H9 (cell line): Measurements from ENCODE around the gene VEZF1. TPM values are rescaled to one million over a fixed set of nuclear protein-coding genes. Genes with fewer than 3 reads are reported as not detected.

Experiments
- DNase-seq: peaks from one replicate; pipeline ENCODE4 v3.0.0-alpha.2; 2017
- H2AFZ ChIP-seq: one replicate; pipeline ENCODE4 v1.6.1; 2013; ENCODE audit warnings: mild to moderate bottlenecking, low read length, control low read depth, moderate library complexity
- H2AK5ac ChIP-seq: 2 replicates; pipeline ENCODE4 v1.6.1; 2013; ENCODE audit warnings: low read length, control low read depth, mixed read lengths; ENCODE audit not compliant: insufficient read length
- H2BK120ac ChIP-seq: one replicate; pipeline ENCODE4 v1.6.1; 2013; ENCODE audit warnings: low read depth, mild to moderate bottlenecking, low read length, control low read depth, inconsistent platforms; ENCODE audit not compliant: poor library complexity, severe bottlenecking
- H2BK12ac ChIP-seq: 2 replicates; pipeline ENCODE4 v1.6.1; 2013; ENCODE audit warnings: low read length, control low read depth, mixed read lengths, low read depth; ENCODE audit not compliant: insufficient read length
- H2BK15ac ChIP-seq: 2 replicates; pipeline ENCODE4 v1.6.1; 2013; ENCODE audit warnings: low read depth, low read length, control low read depth
- H2BK20ac ChIP-seq: one replicate; pipeline ENCODE4 v1.6.1; 2013; ENCODE audit warnings: low read depth, mild to moderate bottlenecking, low read length, control low read depth, inconsistent platforms; ENCODE audit not compliant: poor library complexity, severe bottlenecking
- H2BK5ac ChIP-seq: 2 replicates; pipeline ENCODE4 v1.6.1; 2013; ENCODE audit warnings: low read length, control low read depth, mixed read lengths; ENCODE audit not compliant: insufficient read length
- H3K14ac ChIP-seq: 2 replicates; pipeline ENCODE4 v1.6.1; 2013; ENCODE audit warnings: low read length, control low read depth; ENCODE audit not compliant: insufficient read depth
- H3K18ac ChIP-seq: 2 replicates; pipeline ENCODE4 v1.6.1; 2013; ENCODE audit warnings: low read depth, mild to moderate bottlenecking, mixed read lengths, low read length, control low read depth; ENCODE audit not compliant: insufficient read length
- H3K23ac ChIP-seq: 2 replicates; pipeline ENCODE4 v1.6.1; 2013; ENCODE audit warnings: low read length, control low read depth, mixed read lengths, low read depth; ENCODE audit not compliant: insufficient read length
- H3K23me2 ChIP-seq: 2 replicates; pipeline ENCODE4 v1.6.1; 2013; ENCODE audit warnings: low read depth, mild to moderate bottlenecking, mixed read lengths, low read length, control low read depth; ENCODE audit not compliant: insufficient read length, poor library complexity, severe bottlenecking
- H3K27ac ChIP-seq: 2 replicates; pipeline ENCODE4 v1.5.1; 2013; ENCODE audit warnings: low read length, control low read depth, mixed read lengths, low read depth; ENCODE audit not compliant: insufficient read length
- H3K27me3 ChIP-seq: 2 replicates; pipeline ENCODE4 v1.6.1; 2013; ENCODE audit warnings: low read length, control low read depth, inconsistent platforms; ENCODE audit not compliant: insufficient read depth
- H3K4ac ChIP-seq: 2 replicates; pipeline ENCODE4 v1.6.1; 2013; ENCODE audit warnings: low read depth, mild to moderate bottlenecking, control low read depth, inconsistent platforms, low read length, moderate library complexity
- H3K4me1 ChIP-seq: 2 replicates; pipeline ENCODE4 v1.6.1; 2013; ENCODE audit warnings: low read length, control low read depth, inconsistent platforms; ENCODE audit not compliant: insufficient read depth
- H3K4me2 ChIP-seq: 2 replicates; pipeline ENCODE4 v1.6.1; 2013; ENCODE audit warnings: low read length, control low read depth, mixed read lengths; ENCODE audit not compliant: insufficient read length, insufficient read depth
- H3K56ac ChIP-seq: 2 replicates; pipeline ENCODE4 v1.6.1; 2013; ENCODE audit warnings: low read depth, mild to moderate bottlenecking, mixed read lengths, low read length, control low read depth; ENCODE audit not compliant: insufficient read length
- H3K79me1 ChIP-seq: 2 replicates; pipeline ENCODE4 v1.6.1; 2013; ENCODE audit warnings: low read depth, mild to moderate bottlenecking, moderate library complexity, low read length, control low read depth, inconsistent platforms; ENCODE audit not compliant: insufficient read depth, poor library complexity, severe bottlenecking
- H3K79me2 ChIP-seq: 2 replicates; pipeline ENCODE4 v1.6.1; 2013; ENCODE audit warnings: low read length, control low read depth, inconsistent platforms; ENCODE audit not compliant: insufficient read depth
- H3K9ac ChIP-seq: 2 replicates; pipeline ENCODE4 v1.6.1; 2013; ENCODE audit warnings: low read length, control low read depth, mixed read lengths; ENCODE audit not compliant: insufficient read length; ENCODE audit errors: extremely low read depth
- H3K9me3 ChIP-seq: one replicate; pipeline ENCODE4 v1.6.1; 2013; ENCODE audit warnings: low read depth, low read length, inconsistent platforms; ENCODE audit not compliant: control insufficient read depth
- H3T11ph ChIP-seq: one replicate; pipeline ENCODE4 v1.6.1; 2013; ENCODE audit warnings: mild to moderate bottlenecking, low read length, control low read depth, inconsistent platforms
- H4K20me1 ChIP-seq: one replicate; pipeline ENCODE4 v1.6.1; 2013; ENCODE audit not compliant: control insufficient read depth, insufficient read length, insufficient read depth
- H4K5ac ChIP-seq: 2 replicates; pipeline ENCODE4 v1.6.1; 2013; ENCODE audit warnings: low read depth, mild to moderate bottlenecking, mixed read lengths, low read length, control low read depth; ENCODE audit not compliant: insufficient read length
- H4K8ac ChIP-seq: replicated peaks from 2 replicates; pipeline ENCODE4 v1.6.1; 2013; ENCODE audit warnings: low read length, control low read depth, mixed read lengths, low read depth; ENCODE audit not compliant: insufficient read length
- H4K91ac ChIP-seq: 2 replicates; pipeline ENCODE4 v1.6.1; 2013; ENCODE audit warnings: low read depth, mild to moderate bottlenecking, moderate library complexity, mixed read lengths, low read length, control low read depth; ENCODE audit not compliant: insufficient read length
- H3K27ac Mint-ChIP-seq, 3 experiments: 2 replicates in 2 of 3; 3 replicates in 1 of 3; pipeline ENCODE4 v1.8.0; 2020 to 2021; ENCODE audit warnings: mixed read lengths in 3 of 3, mild to moderate bottlenecking in 1 of 3, moderate library complexity in 1 of 3
- H3K27me3 Mint-ChIP-seq: 2 replicates; pipeline ENCODE4 v1.8.0; 2021; ENCODE audit warnings: low read depth, mild to moderate bottlenecking, moderate library complexity, mixed read lengths
- H3K36me3 Mint-ChIP-seq, 3 experiments: 2 replicates in 2 of 3; 3 replicates in 1 of 3; pipeline ENCODE4 v1.8.0; 2020 to 2021; ENCODE audit warnings: low read depth in 3 of 3, mixed read lengths in 3 of 3; ENCODE audit not compliant: insufficient read depth in 1 of 3
- H3K4me1 Mint-ChIP-seq, 2 experiments: 2 replicates each; pipeline ENCODE4 v1.8.0; 2020; ENCODE audit warnings: mixed read lengths in 2 of 2
- H3K4me3 Mint-ChIP-seq, 2 experiments: 2 replicates in 1 of 2; 3 replicates in 1 of 2; pipeline ENCODE4 v1.8.0; 2020 to 2021; ENCODE audit warnings: mild to moderate bottlenecking in 2 of 2, mixed read lengths in 2 of 2, moderate library complexity in 1 of 2
- H3K9me3 Mint-ChIP-seq, 2 experiments: 2 replicates in 1 of 2; 3 replicates in 1 of 2; pipeline ENCODE4 v1.8.0; 2020; ENCODE audit warnings: mild to moderate bottlenecking in 2 of 2, mixed read lengths in 2 of 2, moderate library complexity in 1 of 2
- WGBS: extraction: QIAGEN DNeasy Blood & Tissue Kit; methylation state at CpG from one replicate; pipeline ENCODE4 v1.1.7; 2013; ENCODE audit warnings: missing lambda C conversion rate, low lambda C conversion rate, mixed read lengths; ENCODE audit not compliant: insufficient read length; ENCODE audit errors: extremely low coverage; 5-methylcytosine and 5-hydroxymethylcytosine counted together
- total RNA-seq: library from RNA; stranded (reverse); gene quantifications from 2 replicates; pipeline ENCODE4 v1.2.1, GENCODE V29; 2021
- TF ChIP-seq, protein P1 (sequence below): fragments of 200-600 bp; sonication (generic); conservative IDR thresholded peaks from 3 replicates; pipeline ENCODE4 v1.8.0; 2021; ENCODE audit warnings: antibody characterized with exemption, mild to moderate bottlenecking

Gene VEZF1
- total RNA-seq, 1 experiment from 2014 or later = 58.1 TPM

GRCh38 chr17:57928928-57929327 is 59.1 kb downstream of the VEZF1 start:
- H3K4me2 ChIP-seq = no peak overlapping the region
- H3K36me3 Mint-ChIP-seq = no peaks in the 10 kb centered on the region; a peak in 1 of 7 replicates
- H2BK20ac ChIP-seq = no peak overlapping the region
- TF ChIP-seq, protein P1, sequence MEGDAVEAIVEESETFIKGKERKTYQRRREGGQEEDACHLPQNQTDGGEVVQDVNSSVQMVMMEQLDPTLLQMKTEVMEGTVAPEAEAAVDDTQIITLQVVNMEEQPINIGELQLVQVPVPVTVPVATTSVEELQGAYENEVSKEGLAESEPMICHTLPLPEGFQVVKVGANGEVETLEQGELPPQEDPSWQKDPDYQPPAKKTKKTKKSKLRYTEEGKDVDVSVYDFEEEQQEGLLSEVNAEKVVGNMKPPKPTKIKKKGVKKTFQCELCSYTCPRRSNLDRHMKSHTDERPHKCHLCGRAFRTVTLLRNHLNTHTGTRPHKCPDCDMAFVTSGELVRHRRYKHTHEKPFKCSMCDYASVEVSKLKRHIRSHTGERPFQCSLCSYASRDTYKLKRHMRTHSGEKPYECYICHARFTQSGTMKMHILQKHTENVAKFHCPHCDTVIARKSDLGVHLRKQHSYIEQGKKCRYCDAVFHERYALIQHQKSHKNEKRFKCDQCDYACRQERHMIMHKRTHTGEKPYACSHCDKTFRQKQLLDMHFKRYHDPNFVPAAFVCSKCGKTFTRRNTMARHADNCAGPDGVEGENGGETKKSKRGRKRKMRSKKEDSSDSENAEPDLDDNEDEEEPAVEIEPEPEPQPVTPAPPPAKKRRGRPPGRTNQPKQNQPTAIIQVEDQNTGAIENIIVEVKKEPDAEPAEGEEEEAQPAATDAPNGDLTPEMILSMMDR = no peak
- H3K23ac ChIP-seq = no peak overlapping the region
- H4K20me1 ChIP-seq = no peaks in the 10 kb centered on the region
- H3K56ac ChIP-seq = no peak overlapping the region
- no peaks in the 10 kb centered on the region for H3K79me2 ChIP-seq
- no peaks in the 10 kb centered on the region; the same call in 1 of the 2 replicates for H3K27me3 ChIP-seq
- no peak overlapping the region for H4K91ac ChIP-seq
- no peak overlapping the region for H3K9ac ChIP-seq
- no peak overlapping the region for H3K14ac ChIP-seq
- H3K23me2 ChIP-seq = no peaks in the 10 kb centered on the region
- H2AFZ ChIP-seq = no peak overlapping the region
- no peaks in the 10 kb centered on the region for H3K9me3 Mint-ChIP-seq
- peaks cover 73% of the 10 kb centered on the region for H3K27me3 Mint-ChIP-seq
- DNase-seq = no peak
- no peaks in the 10 kb centered on the region for H3K4me1 ChIP-seq
- H2BK120ac ChIP-seq = no peak overlapping the region
- no peak overlapping the region for H3K27ac ChIP-seq
- no peak overlapping the region for H3K18ac ChIP-seq
- no CpG with 5 or more reads among the region's 5 CpGs for WGBS
- H3T11ph ChIP-seq = no peak overlapping the region
- no peaks in the 10 kb centered on the region for H3K9me3 ChIP-seq
- no peak overlapping the region for H2AK5ac ChIP-seq
- no peak overlapping the region for H2BK15ac ChIP-seq
- H3K79me1 ChIP-seq = no peaks in the 10 kb centered on the region
- H4K5ac ChIP-seq = no peak overlapping the region
- H4K8ac ChIP-seq = no peak overlapping the region
- no peak overlapping the region for H3K27ac Mint-ChIP-seq
- peaks cover 27 to 56% of the 10 kb centered on the region in 2 experiments for H3K4me1 Mint-ChIP-seq
- H3K4me3 Mint-ChIP-seq = no peak overlapping the region
- H2BK5ac ChIP-seq = no peak overlapping the region
- H3K4ac ChIP-seq = no peak overlapping the region
- H2BK12ac ChIP-seq = no peak overlapping the region
